A673 (cell line): ENCODE results near the gene DNAH9. TPM values are rescaled to one million over a fixed set of nuclear protein-coding genes. Genes with fewer than 3 reads are reported as not detected.

Source experiments
- BruUV-seq: library from RNA; stranded (reverse); fragments of 400-500 nt; replicated peaks from 2 replicates; lab custom pipeline; 2021; lab: Mats Ljungman, UMichigan
- CTCF ChIA-PET: fragments of 300-600 bp; sonication (Branson Sonifier 250); formaldehyde crosslinking; loops from one replicate; lab custom pipeline; 2022; ENCODE audit warnings: antibody characterized with exemption; lab: Charles Lee
- POLR2A ChIA-PET: fragments of 300-600 bp; sonication (Branson Sonifier 250); formaldehyde crosslinking; loops from one replicate; lab custom pipeline; 2022; ENCODE audit warnings: antibody characterized with exemption; ENCODE audit not compliant: low non-redundant PET; lab: Charles Lee
- DNase-seq: peaks from one replicate; pipeline ENCODE4 v3.0.0-alpha.2; 2015; ENCODE audit warnings: low spot score
- H3K27ac ChIP-seq: fragments of 200-600 bp; sonication (generic); 2 replicates; pipeline ENCODE4 v1.5.1; 2016; ENCODE audit warnings: mixed run types, low read depth, mild to moderate bottlenecking, mixed read lengths, antibody characterized with exemption, low read length; ENCODE audit not compliant: poor library complexity, severe bottlenecking
- H3K27me3 ChIP-seq: fragments of 200-600 bp; sonication (generic); replicated peaks from 2 replicates; pipeline ENCODE4 v1.6.1; 2017; ENCODE audit warnings: mixed run types, low read depth, mild to moderate bottlenecking, mixed read lengths, antibody characterized with exemption, low read length; ENCODE audit not compliant: insufficient read depth, poor library complexity
- H3K36me3 ChIP-seq: fragments of 200-600 bp; sonication (generic); 2 replicates; pipeline ENCODE4 v1.6.1; 2016; ENCODE audit warnings: mixed run types, mild to moderate bottlenecking, mixed read lengths, antibody characterized with exemption, low read length; ENCODE audit not compliant: insufficient read depth, poor library complexity, severe bottlenecking
- H3K4me1 ChIP-seq: fragments of 200-600 bp; sonication (generic); 2 replicates; pipeline ENCODE4 v1.6.1; 2017; ENCODE audit warnings: mixed run types, mild to moderate bottlenecking, mixed read lengths, antibody characterized with exemption, low read length; ENCODE audit not compliant: insufficient read depth, poor library complexity, severe bottlenecking
- H3K4me3 ChIP-seq: fragments of 200-600 bp; sonication (generic); 2 replicates; pipeline ENCODE4 v1.5.1; 2016; ENCODE audit warnings: low read depth, mixed run types, mild to moderate bottlenecking, mixed read lengths, low read length; ENCODE audit not compliant: poor library complexity, severe bottlenecking
- H3K9me3 ChIP-seq: fragments of 200-600 bp; sonication (generic); 2 replicates; pipeline ENCODE4 v1.6.1; 2016; ENCODE audit warnings: mixed run types, low read depth, mild to moderate bottlenecking, mixed read lengths, antibody characterized with exemption, low read length; ENCODE audit not compliant: poor library complexity, severe bottlenecking
- EZH2 ChIP-seq: fragments of 200-600 bp; sonication (generic); IDR thresholded peaks from 2 replicates; pipeline ENCODE4 v1.6.1; 2017; ENCODE audit warnings: borderline replicate concordance, low read depth, mild to moderate bottlenecking, mixed read lengths, antibody characterized with exemption, low read length; ENCODE audit not compliant: poor library complexity, severe bottlenecking
- intact Hi-C: fragments of 100-400 bp; cut with micrococcal nuclease; formaldehyde crosslinking; loops from one replicate; pipeline ENCODE4 v1.10.0; 2022; ENCODE audit not compliant: unreplicated experiment
- total RNA-seq: library from RNA; stranded (reverse); gene quantifications from 2 replicates; pipeline ENCODE4 v1.2.3, GENCODE V29; 2021
- TF ChIP-seq, protein P1 (sequence below): fragments of 300-800, 200-600 bp; sonication (generic); conservative IDR thresholded peaks from 2 replicates; pipeline ENCODE4 v1.5.1; 2017; ENCODE audit warnings: low read depth, mild to moderate bottlenecking, antibody characterized with exemption, low read length, moderate library complexity, mixed read lengths

The DNAH9 gene
- total RNA-seq, 1 experiment from 2014 or later: 6.6 TPM

DNA sequence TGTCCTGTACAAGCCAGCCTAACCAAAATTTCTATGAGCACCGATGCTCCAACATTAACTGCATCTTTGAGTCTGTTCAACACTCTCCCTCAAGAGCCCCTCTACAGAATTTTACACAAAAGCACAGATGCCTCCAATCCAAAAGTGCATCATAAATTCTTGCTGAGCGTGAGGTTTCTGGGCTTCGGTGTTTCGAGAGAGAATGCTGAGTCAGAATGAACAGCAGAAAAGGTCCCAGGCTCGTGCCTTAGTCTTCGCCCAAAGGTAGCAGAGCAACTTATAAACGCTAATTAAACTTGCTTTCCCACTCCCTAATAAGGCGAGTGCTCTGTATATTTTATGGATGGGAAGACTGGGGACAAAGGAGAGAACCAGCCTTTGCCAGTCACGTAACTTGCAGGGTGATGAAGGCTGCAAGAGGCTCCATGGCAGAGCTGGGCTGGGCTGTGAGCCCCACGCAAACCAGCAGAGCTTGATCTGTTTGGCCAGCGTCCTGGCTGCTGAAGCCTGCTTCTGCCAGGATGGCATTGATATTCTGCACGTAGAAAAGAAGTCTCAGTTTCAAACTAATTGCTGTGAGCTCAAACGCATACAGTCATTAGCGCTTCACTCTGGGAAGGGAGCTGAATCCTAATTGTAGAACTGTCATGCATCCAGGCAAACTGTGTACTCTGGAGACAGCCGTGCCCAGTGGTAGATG is 138.5 kb downstream of the DNAH9 start:
- no TSS peak for BruUV-seq
- Histone ChIP-seq H3K4me3 (no peak overlapping the region), H3K27ac (no peak overlapping the region), H3K4me1 (peaks cover 26% of the 10 kb centered on the region), H3K36me3 (no peaks in the 10 kb centered on the region), H3K9me3 (no peaks in the 10 kb centered on the region), H3K27me3 (no peaks in the 10 kb centered on the region)
- CTCF ChIA-PET: no interaction called here
- DNase-seq: no peak
- TF ChIP-seq, protein P1, sequence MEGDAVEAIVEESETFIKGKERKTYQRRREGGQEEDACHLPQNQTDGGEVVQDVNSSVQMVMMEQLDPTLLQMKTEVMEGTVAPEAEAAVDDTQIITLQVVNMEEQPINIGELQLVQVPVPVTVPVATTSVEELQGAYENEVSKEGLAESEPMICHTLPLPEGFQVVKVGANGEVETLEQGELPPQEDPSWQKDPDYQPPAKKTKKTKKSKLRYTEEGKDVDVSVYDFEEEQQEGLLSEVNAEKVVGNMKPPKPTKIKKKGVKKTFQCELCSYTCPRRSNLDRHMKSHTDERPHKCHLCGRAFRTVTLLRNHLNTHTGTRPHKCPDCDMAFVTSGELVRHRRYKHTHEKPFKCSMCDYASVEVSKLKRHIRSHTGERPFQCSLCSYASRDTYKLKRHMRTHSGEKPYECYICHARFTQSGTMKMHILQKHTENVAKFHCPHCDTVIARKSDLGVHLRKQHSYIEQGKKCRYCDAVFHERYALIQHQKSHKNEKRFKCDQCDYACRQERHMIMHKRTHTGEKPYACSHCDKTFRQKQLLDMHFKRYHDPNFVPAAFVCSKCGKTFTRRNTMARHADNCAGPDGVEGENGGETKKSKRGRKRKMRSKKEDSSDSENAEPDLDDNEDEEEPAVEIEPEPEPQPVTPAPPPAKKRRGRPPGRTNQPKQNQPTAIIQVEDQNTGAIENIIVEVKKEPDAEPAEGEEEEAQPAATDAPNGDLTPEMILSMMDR: no peak
- TF ChIP-seq EZH2: no peak
- POLR2A ChIA-PET: interaction anchor here (0.6 to 0.7 kb wide), 2 partner anchors 91 to 656 kb away, joined by 5 to 7 read pairs; no protein-coding TSS in a partner anchor
- intact Hi-C loops: no loop called here

DNA sequence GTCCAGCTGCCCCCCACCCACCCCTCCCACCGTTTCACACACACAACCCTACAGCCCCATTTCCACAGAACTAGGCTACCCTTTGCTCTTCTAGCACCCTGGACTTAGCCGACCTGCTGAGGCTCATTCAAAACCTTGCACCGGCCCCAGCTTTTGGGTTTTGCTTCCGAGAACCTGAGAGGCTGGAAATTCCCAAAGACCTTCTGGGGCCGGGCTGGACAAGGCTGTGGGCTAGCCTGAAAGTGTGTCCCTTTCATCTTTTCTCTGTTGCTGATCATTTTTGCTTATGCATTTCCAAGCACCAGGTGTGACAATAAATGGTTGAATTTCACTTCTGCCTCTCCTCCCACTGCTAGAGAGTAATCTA is 139.0 kb downstream of the DNAH9 start:
- Histone ChIP-seq H3K4me3 (no peak overlapping the region), H3K9me3 (no peaks in the 10 kb centered on the region), H3K4me1 (peaks cover 31% of the 10 kb centered on the region), H3K27me3 (no peaks in the 10 kb centered on the region), H3K27ac (no peak overlapping the region), H3K36me3 (no peaks in the 10 kb centered on the region)
- ChIA-PET CTCF (no interaction called here), POLR2A (interaction anchor here (0.6 kb wide), 1 partner anchor 656 kb away, joined by 5 read pairs; no protein-coding TSS in a partner anchor)
- BruUV-seq: no TSS peak
- TF ChIP-seq, protein P1: no peak
- no peak for TF ChIP-seq EZH2
- intact Hi-C loops: no loop called here
- no peak for DNase-seq

DNA sequence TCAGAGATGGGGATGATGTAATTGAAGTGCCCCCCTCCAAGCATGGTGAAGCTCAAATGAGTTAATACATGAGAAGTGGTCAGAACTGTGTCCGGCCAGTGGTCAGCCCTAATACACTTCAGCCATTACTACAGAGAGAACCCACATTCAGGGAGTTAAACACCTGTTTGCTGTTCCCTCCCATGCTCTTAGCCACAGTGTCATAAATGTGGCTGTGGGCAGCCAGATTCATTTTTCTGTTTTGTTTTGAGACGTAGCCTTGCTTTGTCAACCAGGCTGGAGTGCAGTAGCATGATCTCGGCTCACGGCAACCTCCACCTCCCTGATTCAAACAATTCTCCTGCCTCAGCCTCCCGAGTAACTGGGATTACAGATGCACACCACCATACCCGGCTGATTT is 139.9 kb downstream of the DNAH9 start:
- no TSS peak for BruUV-seq
- TF ChIP-seq, protein P1: no peak
- TF ChIP-seq EZH2: no peak
- H3K27me3 ChIP-seq: no peaks in the 10 kb centered on the region
- no peaks in the 10 kb centered on the region for H3K9me3 ChIP-seq
- peaks cover 39% of the 10 kb centered on the region for H3K4me1 ChIP-seq
- intact Hi-C loops: no loop called here
- H3K27ac ChIP-seq: no peak overlapping the region
- no peak for DNase-seq
- ChIA-PET POLR2A (no interaction called here), CTCF (no interaction called here)
- H3K4me3 ChIP-seq: no peak overlapping the region
- no peaks in the 10 kb centered on the region for H3K36me3 ChIP-seq
